GM18517 (cell line): ENCODE results near the gene SGMS1.
"Not testable (repeated sequence)": the region's sequence is repeated elsewhere in the genome, so short reads cannot be mapped to it uniquely, and the experiment has no call there.

Experiments used
- ATAC-seq: cut with Tn5 transposase; IDR thresholded peaks from one replicate; pipeline ENCODE4 v1.9.1; 2021; ENCODE audit warnings: mild to moderate bottlenecking, moderate library complexity; ENCODE audit not compliant: unreplicated experiment

The SGMS1 gene

GRCh38 chr10:50355693-50356480, 267.9 kb downstream of the SGMS1 start:
- ATAC-seq = not testable (repeated sequence)

- ATAC-seq = no peak
Observed at GRCh38 chr10:50351483-50352146, 272.1 kb downstream of the SGMS1 start.

- no peak for ATAC-seq
Observed at GRCh38 chr10:50350366-50350765, 273.4 kb downstream of the SGMS1 start.

DNA sequence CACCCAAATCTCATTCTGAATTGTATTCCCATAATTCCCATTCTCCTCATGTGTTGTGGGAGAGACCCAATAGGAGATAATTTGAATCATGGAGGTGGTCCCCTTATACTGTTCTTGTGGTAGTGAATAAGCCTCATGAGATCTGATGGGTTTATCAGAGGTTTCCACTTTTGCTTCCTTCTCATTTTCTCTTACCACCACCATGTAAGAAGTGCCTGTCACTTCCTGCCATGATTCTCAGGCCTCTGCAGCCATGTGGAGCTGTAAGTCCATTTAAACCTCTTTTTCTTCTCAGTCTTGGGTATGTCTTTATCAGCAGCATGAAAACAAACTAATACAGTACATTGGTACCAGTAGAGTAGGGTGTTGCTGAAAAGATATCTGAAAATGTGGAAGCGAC, 274.2 kb downstream of the SGMS1 start:
- no peak for ATAC-seq

GRCh38 chr10:50347394-50347802, 276.4 kb downstream of the SGMS1 start:
- peak; percentile 86 for ATAC-seq

DNA sequence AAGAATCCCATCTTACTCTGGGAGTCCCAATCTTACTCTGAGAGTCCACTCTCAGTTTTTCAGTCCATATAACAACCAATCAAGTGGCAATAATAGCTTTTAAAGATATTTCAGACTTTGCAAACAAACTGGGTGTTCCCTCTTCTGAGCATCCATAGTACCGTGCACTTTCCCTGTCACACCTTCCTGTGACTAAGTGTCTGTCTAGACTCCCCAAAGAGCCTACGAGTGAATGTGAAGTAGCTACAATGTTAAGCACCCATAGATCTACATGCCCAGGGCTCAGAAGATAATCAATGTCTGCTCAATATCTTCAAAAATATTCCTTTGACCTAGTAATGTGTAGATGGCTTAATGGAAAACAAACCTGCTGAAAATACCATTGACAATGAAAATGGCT, 276.8 kb downstream of the SGMS1 start:
- ATAC-seq = peak; percentile 16

DNA sequence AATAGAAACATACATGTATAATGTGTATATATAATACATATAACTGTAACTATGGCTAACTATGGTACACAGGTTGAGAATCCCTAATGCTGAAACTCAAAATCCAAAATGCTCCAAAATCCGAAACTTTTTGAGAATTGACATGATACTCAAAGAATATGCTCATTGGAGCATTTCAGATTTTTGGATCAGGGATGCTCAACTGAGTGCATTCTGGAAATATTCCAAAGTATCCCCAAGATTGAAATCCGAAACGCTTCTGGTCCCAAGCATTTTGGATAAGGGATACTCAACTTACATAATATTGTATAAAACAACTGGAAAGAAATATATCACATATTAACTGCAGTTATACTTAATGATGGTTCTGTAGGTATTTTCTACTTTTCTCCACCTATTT, 278.2 kb downstream of the SGMS1 start:
- ATAC-seq = no peak

DNA sequence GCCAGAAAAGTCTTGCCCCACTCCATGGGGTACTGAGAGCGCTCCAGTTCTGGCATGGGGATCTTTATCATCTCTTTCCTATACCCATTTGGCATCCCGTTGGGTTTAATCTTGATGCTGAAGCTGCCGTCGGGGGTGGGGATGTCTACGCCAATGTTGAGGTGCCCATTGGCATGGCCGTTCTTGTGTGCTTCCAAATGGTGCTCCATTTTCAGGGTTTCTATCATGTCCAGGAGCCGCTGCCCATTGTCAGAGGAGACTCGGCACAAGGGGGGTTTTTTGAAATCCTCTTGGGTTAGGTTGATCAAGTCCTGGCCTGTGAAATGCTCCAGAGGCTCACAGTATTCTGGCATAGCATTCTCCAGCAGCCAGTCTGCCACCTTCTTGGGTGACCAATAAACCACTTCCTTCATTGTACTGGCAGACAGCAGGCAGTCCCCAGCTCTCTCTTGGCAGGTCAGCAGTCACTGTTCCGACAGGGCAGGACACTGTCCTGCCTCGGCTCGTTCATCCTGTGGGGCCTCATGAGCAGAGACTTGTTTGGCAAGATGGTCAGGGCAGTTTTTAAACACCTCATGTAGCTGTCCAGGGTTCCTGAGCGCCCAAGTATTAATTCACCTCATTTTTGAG, 279.9 kb downstream of the SGMS1 start:
- no peak for ATAC-seq

DNA sequence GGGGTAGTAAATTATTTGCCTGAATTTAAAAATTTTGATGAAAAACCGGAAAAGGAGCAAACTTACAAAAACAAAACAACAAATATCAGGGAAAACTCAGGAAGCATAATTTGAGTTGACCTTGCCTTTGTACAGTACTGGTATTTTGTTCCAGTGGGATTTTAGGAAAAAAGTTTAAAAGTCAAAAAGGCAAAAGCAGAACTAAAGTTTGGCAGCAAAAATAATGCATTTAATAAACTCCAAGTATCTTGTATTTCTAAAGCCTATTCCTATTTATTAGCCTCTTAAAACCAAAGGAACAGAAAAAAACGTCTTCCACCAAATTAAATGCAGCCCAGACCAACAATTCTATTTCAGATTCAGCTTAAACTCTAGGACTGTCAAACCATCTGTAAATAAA, 281.8 kb downstream of the SGMS1 start:
- no peak for ATAC-seq

GRCh38 chr10:50336140-50336539, 287.6 kb downstream of the SGMS1 start:
- peak; percentile 56 for ATAC-seq

DNA sequence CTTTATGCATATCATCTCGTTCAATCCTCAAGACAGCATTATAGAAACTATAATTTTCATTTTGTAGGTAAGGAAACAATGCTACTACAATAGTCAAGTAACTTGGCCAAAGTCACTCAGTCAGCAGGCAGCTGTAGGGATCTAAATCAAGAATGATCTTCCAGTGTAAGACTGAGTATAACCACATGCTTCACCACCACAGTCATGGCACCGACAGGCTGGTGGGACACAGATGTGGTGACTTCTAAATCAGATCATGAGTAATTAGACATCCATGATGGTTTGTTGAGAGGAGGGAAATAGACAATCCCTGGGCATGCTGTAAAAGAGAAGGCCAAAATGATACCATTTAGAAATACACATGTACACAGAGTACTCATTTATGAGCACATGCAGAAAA, 288.4 kb downstream of the SGMS1 start:
- ATAC-seq = no peak

- no peak for ATAC-seq
Observed at GRCh38 chr10:50334273-50334672, 289.5 kb downstream of the SGMS1 start.

DNA sequence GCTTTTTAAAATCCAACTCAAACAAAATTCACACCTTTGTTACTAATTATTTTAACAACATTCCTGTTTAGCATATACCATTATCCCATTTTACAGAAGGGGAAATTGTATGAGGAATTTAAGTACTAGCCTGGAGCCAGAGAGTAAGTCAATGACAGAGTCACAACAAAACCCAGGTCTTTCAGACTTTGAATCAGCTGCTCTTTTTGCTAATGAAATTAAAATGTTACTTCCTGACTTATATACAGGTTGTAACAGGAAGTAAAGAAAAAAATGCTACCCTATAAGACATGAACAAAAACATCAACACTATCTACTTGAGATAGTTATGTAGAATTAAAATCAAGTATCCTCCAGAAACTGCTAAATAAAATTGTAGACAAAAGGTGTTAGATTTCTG, 289.9 kb downstream of the SGMS1 start:
- ATAC-seq = no peak

DNA sequence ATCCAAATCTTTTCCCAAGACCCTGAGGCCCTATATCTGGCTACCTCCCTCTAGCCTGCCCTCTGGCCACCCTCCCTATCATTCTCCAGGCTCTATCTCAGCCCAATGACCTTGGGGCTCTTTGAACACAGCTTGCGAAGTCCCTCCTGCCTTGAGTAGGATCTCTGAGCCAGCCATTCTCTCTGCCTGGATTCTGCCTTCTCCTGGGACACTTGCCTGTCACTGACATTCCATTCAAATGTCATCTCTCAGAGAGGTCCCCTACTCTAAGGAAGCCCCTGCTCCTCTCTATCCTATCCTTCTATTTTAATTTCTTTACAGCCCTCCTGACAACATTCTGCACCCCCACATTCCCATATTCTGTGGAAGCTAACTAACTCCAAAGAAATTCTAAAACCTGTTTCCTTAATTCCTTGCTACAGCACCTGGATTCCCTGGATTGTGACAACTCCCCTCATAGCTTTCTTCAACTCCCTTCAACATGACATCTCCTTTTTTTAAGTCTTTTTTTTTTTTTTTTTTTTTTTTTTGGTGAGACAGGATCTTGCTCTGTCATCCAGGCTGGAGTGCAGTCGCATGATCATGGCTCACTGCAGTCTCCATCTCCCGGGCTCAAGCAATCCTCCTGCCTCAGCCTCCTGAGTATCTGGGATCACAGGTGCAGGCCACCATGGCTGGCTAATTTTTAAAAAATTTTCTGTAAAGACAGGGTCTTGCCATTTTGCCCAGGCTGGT, 291.5 kb downstream of the SGMS1 start:
- no peak for ATAC-seq

- ATAC-seq = no peak
Observed at GRCh38 chr10:50331486-50331885, 292.3 kb downstream of the SGMS1 start.

DNA sequence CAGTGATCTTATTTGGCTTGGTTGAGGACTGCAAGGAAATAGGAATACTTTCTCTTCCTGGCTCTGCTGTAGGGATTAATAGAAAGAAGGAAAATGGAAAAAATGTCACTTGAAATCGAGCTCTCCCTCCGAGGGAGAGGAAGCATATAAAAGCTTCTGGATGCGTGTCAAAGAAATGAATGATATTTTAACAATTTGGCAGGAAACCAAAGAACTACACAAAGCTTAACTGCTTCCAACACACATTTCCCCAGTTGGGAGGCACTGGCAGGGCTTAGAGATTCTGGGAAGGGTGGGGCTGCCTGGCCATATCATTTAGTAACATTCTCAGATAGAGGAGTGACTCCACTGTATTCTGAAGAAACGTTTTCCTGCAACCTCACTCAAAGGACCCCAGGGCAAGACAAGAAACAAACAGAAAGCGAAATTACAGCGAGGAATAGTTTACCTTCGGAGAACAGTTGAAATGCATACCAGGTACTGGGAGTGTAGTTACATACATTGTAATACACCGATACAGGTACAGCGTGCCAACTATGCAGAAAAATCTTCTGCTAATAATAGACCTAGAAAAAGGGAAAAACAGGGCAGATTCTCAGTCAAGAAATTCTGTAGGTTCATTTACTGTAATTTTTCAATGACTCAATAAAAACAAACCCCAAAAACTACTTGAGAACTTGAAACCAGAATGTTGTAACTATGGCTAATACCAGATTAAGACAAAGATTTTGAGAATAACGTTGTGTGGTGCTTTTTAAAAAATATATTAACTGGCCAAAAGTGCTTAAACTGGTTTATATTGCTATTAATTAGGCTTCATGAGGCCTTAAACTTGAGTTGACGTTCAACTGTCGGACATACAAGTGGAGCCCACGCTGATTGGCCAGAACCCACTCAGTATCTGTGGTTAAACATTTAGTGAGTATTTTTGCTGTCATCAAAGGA, 296.7 kb downstream of the SGMS1 start:
- no peak for ATAC-seq

DNA sequence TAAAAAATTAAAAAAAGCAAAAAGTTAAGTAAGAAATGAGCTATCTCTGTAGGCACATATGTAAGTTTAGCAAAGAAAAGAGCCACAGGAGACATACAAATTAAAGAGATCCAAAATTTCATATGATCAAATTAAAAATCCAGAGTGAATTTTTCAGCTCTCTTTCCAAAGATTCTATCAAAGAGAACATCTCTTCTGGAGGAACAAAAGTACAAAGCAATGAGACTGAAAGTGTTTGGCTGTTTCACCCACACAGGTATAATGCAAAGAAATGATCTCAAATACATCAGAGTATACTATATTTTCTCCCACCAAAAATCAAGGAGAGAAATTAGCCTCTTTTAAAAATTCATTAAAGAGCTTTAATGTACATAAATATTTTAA, 297.6 kb downstream of the SGMS1 start:
- no peak for ATAC-seq

DNA sequence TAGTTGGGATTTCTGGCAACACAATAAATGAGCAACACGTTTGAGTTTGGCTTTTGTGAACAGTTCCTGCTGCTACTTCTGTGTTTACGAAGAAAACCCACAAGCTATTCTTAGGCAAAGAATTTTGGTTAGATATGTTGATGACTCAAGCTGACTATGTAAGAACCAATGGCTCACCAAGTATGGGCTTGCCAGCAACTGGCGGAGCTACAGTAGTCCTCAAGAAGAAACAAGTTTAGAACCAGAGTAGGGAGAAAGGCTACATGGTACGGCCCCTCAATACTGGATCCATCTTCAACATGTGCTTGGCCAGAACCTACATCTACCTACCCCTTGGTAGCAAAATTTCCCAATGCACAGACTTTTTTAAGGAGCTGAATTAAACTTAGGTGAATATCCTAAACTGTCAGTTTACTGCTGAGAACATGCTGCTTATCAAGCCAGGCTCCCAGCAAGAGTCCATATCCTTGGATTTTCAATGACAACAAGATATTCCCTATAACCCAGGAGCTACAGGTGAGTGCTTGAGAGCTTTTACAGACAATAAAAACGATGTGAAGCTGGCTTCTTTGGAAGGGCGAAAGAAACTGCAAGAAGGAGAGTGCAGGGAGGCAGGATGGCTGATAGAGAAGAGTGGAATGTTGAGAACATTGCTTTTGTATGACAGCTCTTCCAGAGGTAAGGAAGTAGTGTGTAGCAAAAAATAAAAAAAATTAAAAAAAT, 298.1 kb downstream of the SGMS1 start:
- ATAC-seq = peak; percentile 44

DNA sequence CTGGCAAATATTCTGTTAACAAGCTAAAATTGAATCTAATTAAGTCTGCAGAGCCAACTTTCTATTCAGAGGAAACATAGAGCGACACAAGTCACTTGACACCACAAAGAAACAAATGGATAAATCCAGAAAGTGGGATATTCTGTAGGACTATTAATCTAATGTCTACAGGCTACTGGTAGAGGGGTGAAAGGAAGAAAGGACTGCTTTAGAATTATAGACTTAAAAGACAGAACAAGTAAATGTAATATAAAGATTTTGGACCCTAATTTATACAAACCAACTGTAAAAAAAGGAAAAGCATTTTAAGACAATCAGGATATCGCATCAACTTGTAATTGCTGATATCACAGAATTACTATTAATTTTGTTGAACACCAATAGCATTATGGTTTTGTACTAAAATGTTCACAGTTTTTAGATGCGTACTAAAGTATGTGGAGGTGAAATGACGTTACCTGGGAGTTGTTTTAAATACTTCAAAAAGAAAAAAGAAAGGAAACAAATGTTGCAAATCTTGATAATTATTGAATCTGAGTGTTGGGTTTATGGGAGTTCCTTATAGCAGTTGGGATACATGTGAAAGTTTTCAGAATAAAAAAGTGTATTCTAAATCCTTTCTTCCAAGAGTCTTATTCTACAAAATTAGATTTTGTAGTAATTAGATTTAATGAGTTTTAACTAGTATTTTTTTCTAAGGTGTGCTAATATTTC, 298.9 kb downstream of the SGMS1 start:
- no peak for ATAC-seq
